GM18511 (cell line): Measurements from ENCODE around the gene RO60.
"Not testable (repeated sequence)": the region's sequence is repeated elsewhere in the genome, so short reads cannot be mapped to it uniquely, and the experiment has no call there.

ENCODE experiments used
- ATAC-seq: cut with Tn5 transposase; IDR thresholded peaks from one replicate; pipeline ENCODE4 v1.9.1; 2021; ENCODE audit warnings: mild to moderate bottlenecking, moderate library complexity; ENCODE audit not compliant: unreplicated experiment

The RO60 gene

GRCh38 chr1:193059282-193060114 is at the start of gene RO60, which contains the start of gene UCHL5:
Gene RO60, plus strand, starts transcription at chr1:193059612. Its CDS starts 9,443 bp downstream, at chr1:193069055.
Gene UCHL5, minus strand, starts transcription at chr1:193059360. Its CDS starts 100 bp downstream, at chr1:193059260.
- peak; percentile 92 for ATAC-seq

- no peak for ATAC-seq
Measured at GRCh38 chr1:193011406-193011805, 48.0 kb upstream of the RO60 start.

DNA sequence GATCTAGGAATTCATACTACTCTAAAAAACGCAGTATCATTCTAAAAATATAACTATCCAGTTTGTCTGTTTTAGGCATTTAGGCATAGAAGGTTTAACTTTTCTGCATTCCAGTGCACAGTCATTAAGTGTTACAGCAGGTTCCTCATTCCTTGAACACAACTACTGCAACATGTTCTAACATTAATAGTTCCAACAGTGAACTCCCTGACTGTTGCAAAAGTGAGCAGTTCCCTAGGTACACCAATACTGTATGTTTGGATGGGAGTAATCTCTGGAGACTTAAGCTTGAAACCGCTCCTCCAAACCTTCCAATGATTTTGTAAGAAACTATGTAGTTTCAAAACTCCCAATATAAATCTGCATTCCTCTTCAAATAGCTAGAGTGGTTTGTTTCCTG is 46.4 kb upstream of the RO60 start:
- no peak for ATAC-seq

GRCh38 chr1:193013707-193014106 is 45.7 kb upstream of the RO60 start:
- no peak for ATAC-seq

DNA sequence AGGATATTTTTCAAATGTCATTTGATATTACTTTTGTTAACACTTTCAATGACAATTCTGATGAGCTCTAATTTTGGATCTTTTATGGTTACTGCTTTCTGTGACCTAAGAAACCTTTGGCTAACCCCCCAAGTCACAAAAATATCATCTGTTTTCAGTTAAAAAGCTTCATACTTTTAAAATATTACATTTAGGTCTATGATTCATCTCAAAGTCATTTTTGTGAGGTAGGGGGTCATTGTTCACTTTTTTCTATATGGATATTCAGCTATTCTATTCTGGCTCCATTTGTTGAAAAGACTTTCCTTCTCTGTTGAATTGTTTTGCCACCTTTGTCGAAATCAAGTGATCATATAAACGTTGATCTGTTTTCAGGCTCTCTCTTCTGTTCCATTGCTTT is 45.0 kb upstream of the RO60 start:
- no peak for ATAC-seq

GRCh38 chr1:193016788-193017187 is 42.6 kb upstream of the RO60 start:
- ATAC-seq: no peak

DNA sequence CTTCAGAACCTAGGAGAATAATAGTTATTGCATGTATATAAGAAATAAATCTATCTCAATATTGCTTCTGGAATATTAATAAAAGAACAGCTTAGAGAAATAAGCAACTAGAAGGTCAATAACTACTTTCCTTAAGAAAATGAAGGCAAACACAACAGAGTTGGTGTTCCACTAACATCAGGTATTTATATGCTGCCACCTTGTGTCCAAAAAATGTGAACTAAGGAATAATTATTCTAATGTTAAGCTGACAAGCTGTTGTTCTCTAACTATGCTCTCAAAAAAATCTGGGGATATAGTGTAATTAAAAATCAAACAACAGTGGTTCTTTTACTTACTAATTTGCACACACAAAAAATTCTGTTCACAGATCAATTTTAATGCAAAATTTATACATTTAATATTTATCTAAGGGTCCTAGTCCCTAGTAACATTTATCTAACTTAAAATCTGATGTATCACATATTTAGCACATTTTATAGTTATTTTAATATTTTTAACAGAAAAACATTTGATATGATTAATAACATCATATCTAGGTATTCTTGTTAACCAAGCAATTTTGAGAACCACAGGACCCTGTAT is 39.9 kb upstream of the RO60 start:
- peak; percentile 79 for ATAC-seq

GRCh38 chr1:193025218-193025617 is 34.2 kb upstream of the RO60 start:
- ATAC-seq: no peak

DNA sequence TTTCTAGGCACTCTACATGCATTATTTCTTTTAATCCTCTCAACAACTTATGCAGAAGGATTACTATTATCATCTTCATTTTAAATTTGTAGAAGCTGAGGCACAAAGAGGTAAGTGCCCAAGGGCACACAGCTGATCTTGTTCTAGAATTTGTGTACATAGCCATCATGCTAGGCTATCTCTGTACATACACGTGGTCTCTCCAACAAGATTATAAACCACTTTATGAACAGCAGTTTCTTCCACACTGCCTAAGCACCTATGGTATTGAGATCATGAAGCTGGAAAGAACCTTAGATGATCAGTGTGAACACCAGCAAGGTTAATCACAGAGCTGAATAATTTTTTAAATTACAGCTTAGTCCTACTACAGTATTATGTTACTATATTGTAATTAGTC is 29.1 kb upstream of the RO60 start:
- no peak for ATAC-seq

DNA sequence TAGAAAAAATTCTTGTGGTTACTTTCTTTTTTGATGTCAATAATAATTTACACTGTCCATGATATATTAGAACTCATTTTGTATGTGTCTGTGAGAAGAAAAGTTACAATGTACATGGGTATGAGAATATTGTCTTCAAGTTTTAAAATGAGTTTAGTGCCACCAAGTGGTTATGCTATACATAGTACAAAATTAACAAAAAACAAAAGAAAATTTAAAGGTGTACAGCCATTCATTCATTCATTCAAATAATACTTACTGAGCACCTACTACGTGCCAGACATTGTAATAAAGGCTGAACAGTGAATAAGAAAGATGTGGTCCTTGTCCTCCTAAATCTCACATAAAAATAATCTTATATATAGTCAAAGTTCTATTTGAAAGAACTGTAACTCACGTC is 28.0 kb upstream of the RO60 start:
- no peak for ATAC-seq

DNA sequence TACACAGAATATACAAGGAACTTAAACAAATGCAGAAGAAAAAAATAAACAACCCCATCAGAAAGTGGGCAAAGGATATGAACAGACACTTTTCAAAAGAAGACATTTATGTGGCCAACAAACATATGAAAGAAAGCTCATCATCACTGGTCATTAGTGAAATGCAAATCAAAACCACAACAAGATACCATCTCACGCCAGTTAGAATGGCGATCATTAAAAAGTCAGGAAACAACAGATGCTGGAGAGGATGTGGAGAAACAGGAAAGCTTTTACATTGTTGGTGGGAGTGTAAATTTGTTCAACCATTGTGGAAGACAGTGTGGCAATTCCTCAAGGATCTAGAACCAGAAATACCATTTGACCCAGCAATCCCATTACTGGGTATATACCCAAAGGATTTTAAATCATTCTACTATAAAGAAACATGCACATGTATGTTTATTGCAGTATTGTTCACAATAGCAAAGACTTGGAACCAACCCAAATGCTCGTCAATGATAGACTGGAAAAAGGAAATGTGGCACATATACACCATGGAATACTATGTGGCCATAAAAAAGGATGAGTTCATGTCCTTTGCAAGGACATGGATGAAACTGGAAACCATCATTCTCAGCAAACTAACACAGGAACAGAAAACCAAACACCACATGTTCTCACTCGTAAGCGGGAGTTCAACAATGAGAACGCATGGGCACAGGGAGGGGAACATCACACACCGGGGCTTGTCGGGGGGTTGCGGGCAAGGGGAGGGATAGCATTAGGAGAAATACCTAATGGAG is 26.6 kb upstream of the RO60 start:
- ATAC-seq: not testable (repeated sequence)

GRCh38 chr1:193033610-193034009 is 25.8 kb upstream of the RO60 start:
- ATAC-seq: no peak

- no peak for ATAC-seq
Measured at GRCh38 chr1:193036337-193037047, 22.9 kb upstream of the RO60 start.

DNA sequence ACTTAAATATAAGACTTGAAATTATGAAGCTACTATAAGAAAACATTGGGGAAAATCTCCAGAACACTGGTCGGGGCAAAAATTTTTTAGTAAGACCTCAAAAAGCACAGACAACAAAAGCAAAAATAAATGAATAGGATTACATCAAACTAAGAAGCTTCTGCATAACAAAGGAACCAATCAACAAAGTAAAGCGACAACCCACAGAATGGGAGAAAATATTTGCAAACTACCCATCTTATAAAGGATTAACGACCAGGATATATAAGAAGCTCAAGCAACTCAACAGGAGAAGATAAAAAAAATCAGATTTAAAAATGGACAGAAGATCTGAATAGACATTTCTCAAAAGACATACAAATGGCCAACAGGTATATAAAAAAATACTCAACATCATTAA is 19.4 kb upstream of the RO60 start:
- ATAC-seq: no peak

- no peak for ATAC-seq
Measured at GRCh38 chr1:193042766-193043691, 16.4 kb upstream of the RO60 start.

GRCh38 chr1:193048913-193049312 is 10.5 kb upstream of the RO60 start:
- ATAC-seq: not testable (repeated sequence)

- no peak for ATAC-seq
Measured at GRCh38 chr1:193054169-193054675, 5.2 kb upstream of the RO60 start.

DNA sequence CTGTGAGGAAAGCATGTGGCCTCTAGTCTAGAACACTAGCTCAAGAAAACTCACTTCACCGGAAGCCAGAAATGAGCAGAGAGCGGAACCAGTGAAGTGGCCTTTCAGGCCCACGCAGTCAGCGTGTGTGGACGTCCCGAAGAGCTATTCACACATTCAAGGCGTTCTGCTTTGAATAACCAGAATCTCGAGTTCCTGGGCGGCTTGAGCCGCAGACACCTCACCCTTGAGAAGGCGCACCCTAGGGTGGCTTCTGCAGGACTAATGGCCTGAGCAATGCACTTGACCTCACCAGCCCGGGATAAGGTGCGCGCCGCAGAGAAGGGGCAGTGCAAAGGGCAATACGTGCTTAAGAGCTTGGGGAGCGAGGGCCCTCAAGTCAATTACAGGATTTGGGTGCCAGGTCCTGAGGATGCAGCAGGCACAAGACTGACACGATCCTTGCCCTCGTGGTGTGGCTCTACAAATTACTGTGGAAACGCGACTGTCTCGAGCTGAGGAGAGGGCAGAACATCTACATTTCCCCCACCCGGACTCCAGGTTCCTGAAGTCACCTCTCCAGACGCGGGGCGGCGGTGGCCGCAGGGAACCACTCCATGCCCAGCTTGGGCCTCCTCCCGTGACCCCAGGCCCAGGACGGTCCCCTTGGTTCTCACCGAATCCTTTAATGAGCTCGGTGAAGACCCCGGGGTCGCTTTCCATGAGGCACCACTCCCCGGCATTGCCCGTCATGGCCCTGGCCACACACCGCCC is 707 bp upstream of the RO60 start:
- peak; percentile 42 for ATAC-seq

GRCh38 chr1:193060115-193060403 is 647 bp downstream of the RO60 start:
- ATAC-seq: no peak
